HEK293 (cell line): ENCODE data around the gene PTPRN2.

Source experiments
- GFI1B ChIP-seq: fragments of 450-650 bp; formaldehyde crosslinking; IDR thresholded peaks from 2 replicates; pipeline ENCODE4 v1.5.1; 2016; ENCODE audit warnings: missing biosample characterization, missing genetic modification characterization
- GLIS1 ChIP-seq: fragments of 450-650 bp; formaldehyde crosslinking; IDR thresholded peaks from 2 replicates; pipeline ENCODE4 v1.5.1; 2016; ENCODE audit warnings: missing biosample characterization, missing genetic modification characterization
- GLIS2 ChIP-seq: fragments of 450-650 bp; formaldehyde crosslinking; IDR thresholded peaks from 2 replicates; pipeline ENCODE4 v1.5.1; 2016; ENCODE audit warnings: missing biosample characterization, missing genetic modification characterization
- PRDM6 ChIP-seq: fragments of 450-650 bp; formaldehyde crosslinking; IDR thresholded peaks from 2 replicates; pipeline ENCODE4 v1.5.1; 2017; ENCODE audit warnings: missing biosample characterization, missing genetic modification characterization
- REST ChIP-seq: fragments of 450-650 bp; formaldehyde crosslinking; IDR thresholded peaks from 2 replicates; pipeline ENCODE4 v1.5.1; 2016; ENCODE audit warnings: missing biosample characterization, missing genetic modification characterization
- ZBTB21 ChIP-seq: fragments of 450-650 bp; formaldehyde crosslinking; IDR thresholded peaks from 2 replicates; pipeline ENCODE4 v1.5.1; 2017; ENCODE audit warnings: missing biosample characterization, missing genetic modification characterization
- ZBTB6 ChIP-seq: fragments of 450-650 bp; formaldehyde crosslinking; IDR thresholded peaks from 2 replicates; pipeline ENCODE4 v1.5.1; 2017; ENCODE audit warnings: missing biosample characterization, missing genetic modification characterization
- ZNF132 ChIP-seq: fragments of 450-650 bp; formaldehyde crosslinking; IDR thresholded peaks from 2 replicates; pipeline ENCODE4 v1.5.1; 2017; ENCODE audit warnings: missing biosample characterization, missing genetic modification characterization, borderline replicate concordance
- ZNF169 ChIP-seq: fragments of 450-650 bp; formaldehyde crosslinking; IDR thresholded peaks from 2 replicates; pipeline ENCODE4 v1.5.1; 2016; ENCODE audit warnings: missing biosample characterization, missing genetic modification characterization
- ZNF175 ChIP-seq: fragments of 450-650 bp; formaldehyde crosslinking; IDR thresholded peaks from 2 replicates; pipeline ENCODE4 v1.5.1; 2016; ENCODE audit warnings: missing biosample characterization, missing genetic modification characterization
- ZNF19 ChIP-seq: fragments of 450-650 bp; formaldehyde crosslinking; IDR thresholded peaks from 2 replicates; pipeline ENCODE4; 2016; ENCODE audit warnings: missing biosample characterization, missing genetic modification characterization, low read depth
- ZNF211 ChIP-seq: fragments of 450-650 bp; formaldehyde crosslinking; IDR thresholded peaks from 2 replicates; pipeline ENCODE4 v1.5.1; 2016; ENCODE audit warnings: low read depth, missing biosample characterization, missing genetic modification characterization
- ZNF223 ChIP-seq: fragments of 450-650 bp; formaldehyde crosslinking; IDR thresholded peaks from 2 replicates; pipeline ENCODE4 v1.5.1; 2016; ENCODE audit warnings: missing biosample characterization, missing genetic modification characterization
- ZNF239 ChIP-seq: fragments of 450-650 bp; formaldehyde crosslinking; IDR thresholded peaks from 2 replicates; pipeline ENCODE4 v1.5.1; 2016; ENCODE audit warnings: missing biosample characterization, missing genetic modification characterization
- ZNF362 ChIP-seq: fragments of 450-650 bp; formaldehyde crosslinking; IDR thresholded peaks from 2 replicates; pipeline ENCODE4 v1.5.1; 2016; ENCODE audit warnings: missing biosample characterization, missing genetic modification characterization
- ZNF416 ChIP-seq: fragments of 450-650 bp; formaldehyde crosslinking; IDR thresholded peaks from 2 replicates; pipeline ENCODE4 v1.5.1; 2016; ENCODE audit warnings: missing biosample characterization, missing genetic modification characterization
- ZNF473 ChIP-seq: fragments of 450-650 bp; formaldehyde crosslinking; IDR thresholded peaks from 2 replicates; pipeline ENCODE4 v1.5.1; 2017; ENCODE audit warnings: missing biosample characterization, missing genetic modification characterization
- ZNF549 ChIP-seq: fragments of 450-650 bp; IDR thresholded peaks from 2 replicates; pipeline ENCODE4 v1.5.1; 2018; ENCODE audit warnings: missing biosample characterization, missing genetic modification characterization, mild to moderate bottlenecking, inconsistent platforms, moderate library complexity
- ZNF624 ChIP-seq: fragments of 450-650 bp; formaldehyde crosslinking; IDR thresholded peaks from 2 replicates; pipeline ENCODE4 v1.5.1; 2017; ENCODE audit warnings: missing biosample characterization, missing genetic modification characterization
- ZNF639 ChIP-seq: fragments of 450-650 bp; formaldehyde crosslinking; IDR thresholded peaks from 2 replicates; pipeline ENCODE4 v1.5.1; 2016; ENCODE audit warnings: missing biosample characterization, missing genetic modification characterization
- ZNF664 ChIP-seq: fragments of 450-650 bp; formaldehyde crosslinking; IDR thresholded peaks from 2 replicates; pipeline ENCODE4 v1.5.1; 2016; ENCODE audit warnings: missing biosample characterization, missing genetic modification characterization
- ZNF747 ChIP-seq: fragments of 450-650 bp; formaldehyde crosslinking; IDR thresholded peaks from 2 replicates; pipeline ENCODE4 v1.5.1; 2016; ENCODE audit warnings: missing biosample characterization, missing genetic modification characterization
- ZNF776 ChIP-seq: fragments of 450-650 bp; formaldehyde crosslinking; IDR thresholded peaks from 2 replicates; pipeline ENCODE4 v1.5.0; 2017; ENCODE audit warnings: missing biosample characterization, missing genetic modification characterization, borderline replicate concordance
- ZSCAN16 ChIP-seq: fragments of 450-650 bp; formaldehyde crosslinking; IDR thresholded peaks from 2 replicates; pipeline ENCODE4 v1.5.1; 2016; ENCODE audit warnings: missing biosample characterization, missing genetic modification characterization
- ZSCAN30 ChIP-seq: fragments of 450-650 bp; IDR thresholded peaks from 2 replicates; pipeline ENCODE4 v1.5.1; 2018; ENCODE audit warnings: missing biosample characterization, mild to moderate bottlenecking, missing genetic modification characterization, moderate library complexity
- TF ChIP-seq, protein P1 (sequence below): fragments of 450-650 bp; formaldehyde crosslinking; IDR thresholded peaks from 2 replicates; pipeline ENCODE4 v1.5.1; 2016; ENCODE audit warnings: missing biosample characterization, missing genetic modification characterization, borderline replicate concordance
- TF ChIP-seq, protein P2 (sequence below): fragments of 450-650 bp; IDR thresholded peaks from 2 replicates; pipeline ENCODE4 v1.5.1; 2018; ENCODE audit warnings: missing biosample characterization, missing genetic modification characterization

Gene PTPRN2

GRCh38 chr7:157881048-157881771, 706.4 kb downstream of the PTPRN2 start (continued):
- TF ChIP-seq ZBTB6 (tag by site-specific recombination) (no peak), ZNF416 (no peak), ZNF19 (tag by site-specific recombination) (no peak), ZNF639 (tag by site-specific recombination) (peak; percentile 76), GLIS2 (tag by site-specific recombination) (no peak), ZNF132 (tag by site-specific recombination) (no peak), ZNF549 (tag by site-specific recombination) (no peak), ZNF776 (tag by site-specific recombination) (no peak), PRDM6 (tag by site-specific recombination) (no peak), ZNF169 (tag by site-specific recombination) (no peak), ZSCAN30 (tag by site-specific recombination) (no peak), ZNF747 (tag by site-specific recombination) (no peak), ZNF664 (tag by site-specific recombination) (no peak), ZNF624 (tag by site-specific recombination) (no peak), ZNF473 (tag by site-specific recombination) (peak; percentile 84), ZNF223 (no peak), ZNF362 (tag by site-specific recombination) (no peak), REST (tag by site-specific recombination) (no peak), ZNF239 (no peak), ZBTB21 (tag by site-specific recombination) (peak; percentile 99), ZNF175 (tag by site-specific recombination) (no peak), GLIS1 (no peak), ZNF211 (tag by site-specific recombination) (no peak), ZSCAN16 (tag by site-specific recombination) (no peak), GFI1B (tag by site-specific recombination) (no peak)
- TF ChIP-seq, protein P1, sequence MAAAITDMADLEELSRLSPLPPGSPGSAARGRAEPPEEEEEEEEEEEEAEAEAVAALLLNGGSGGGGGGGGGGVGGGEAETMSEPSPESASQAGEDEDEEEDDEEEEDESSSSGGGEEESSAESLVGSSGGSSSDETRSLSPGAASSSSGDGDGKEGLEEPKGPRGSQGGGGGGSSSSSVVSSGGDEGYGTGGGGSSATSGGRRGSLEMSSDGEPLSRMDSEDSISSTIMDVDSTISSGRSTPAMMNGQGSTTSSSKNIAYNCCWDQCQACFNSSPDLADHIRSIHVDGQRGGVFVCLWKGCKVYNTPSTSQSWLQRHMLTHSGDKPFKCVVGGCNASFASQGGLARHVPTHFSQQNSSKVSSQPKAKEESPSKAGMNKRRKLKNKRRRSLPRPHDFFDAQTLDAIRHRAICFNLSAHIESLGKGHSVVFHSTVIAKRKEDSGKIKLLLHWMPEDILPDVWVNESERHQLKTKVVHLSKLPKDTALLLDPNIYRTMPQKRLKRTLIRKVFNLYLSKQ = no peak
- TF ChIP-seq, protein P2, sequence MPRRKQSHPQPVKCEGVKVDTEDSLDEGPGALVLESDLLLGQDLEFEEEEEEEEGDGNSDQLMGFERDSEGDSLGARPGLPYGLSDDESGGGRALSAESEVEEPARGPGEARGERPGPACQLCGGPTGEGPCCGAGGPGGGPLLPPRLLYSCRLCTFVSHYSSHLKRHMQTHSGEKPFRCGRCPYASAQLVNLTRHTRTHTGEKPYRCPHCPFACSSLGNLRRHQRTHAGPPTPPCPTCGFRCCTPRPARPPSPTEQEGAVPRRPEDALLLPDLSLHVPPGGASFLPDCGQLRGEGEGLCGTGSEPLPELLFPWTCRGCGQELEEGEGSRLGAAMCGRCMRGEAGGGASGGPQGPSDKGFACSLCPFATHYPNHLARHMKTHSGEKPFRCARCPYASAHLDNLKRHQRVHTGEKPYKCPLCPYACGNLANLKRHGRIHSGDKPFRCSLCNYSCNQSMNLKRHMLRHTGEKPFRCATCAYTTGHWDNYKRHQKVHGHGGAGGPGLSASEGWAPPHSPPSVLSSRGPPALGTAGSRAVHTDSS (tag by site-specific recombination) = no peak
